DMS 273 treated with DMSO at 0.1 percent for 48 hours (cell line): Measurements from ENCODE around the gene EVA1B.

Experiments used
- DNase-seq: peaks from one replicate; lab custom pipeline; 2025; lab: John Stamatoyannopoulos, UW

EVA1B gene

GRCh38 chr1:36279110-36279788, 44.2 kb downstream of the EVA1B start:
- DNase-seq = no peak

GRCh38 chr1:36276688-36277087, 46.8 kb downstream of the EVA1B start:
- DNase-seq = no peak

- no peak for DNase-seq
These were observed 49.2 kb downstream of the EVA1B start for GRCh38 chr1:36274201-36274600.

- DNase-seq = no peak
These were observed 50.4 kb downstream of the EVA1B start for GRCh38 chr1:36273024-36273423.
